DMS79 treated with DMSO at 0.1 percent for 48 hours (cell line): ENCODE results near the gene PSPH.

Experiments
- DNase-seq: peaks from one replicate; lab custom pipeline; 2025; lab: John Stamatoyannopoulos, UW

Gene PSPH

DNA sequence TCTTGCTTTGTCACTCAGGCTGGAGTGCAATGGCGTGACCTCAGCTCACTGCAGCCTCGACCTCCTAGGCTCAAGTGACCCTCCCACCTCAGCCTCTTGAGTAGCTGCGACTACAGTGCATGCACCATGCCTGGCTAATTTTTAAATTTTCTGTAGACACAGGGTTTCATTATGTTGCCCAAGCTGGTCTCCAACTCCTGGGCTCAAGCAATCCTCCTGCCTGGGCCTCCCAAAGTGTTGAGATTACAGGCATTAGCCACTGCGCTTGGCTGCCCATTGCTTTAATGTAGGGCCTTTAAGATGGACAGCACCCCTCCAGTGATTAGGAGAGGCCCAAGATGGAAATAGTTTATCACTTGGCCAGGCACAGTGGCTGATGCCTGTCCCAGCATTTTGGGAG lies 47.5 kb downstream of the PSPH start:
- DNase-seq, result no peak

DNA sequence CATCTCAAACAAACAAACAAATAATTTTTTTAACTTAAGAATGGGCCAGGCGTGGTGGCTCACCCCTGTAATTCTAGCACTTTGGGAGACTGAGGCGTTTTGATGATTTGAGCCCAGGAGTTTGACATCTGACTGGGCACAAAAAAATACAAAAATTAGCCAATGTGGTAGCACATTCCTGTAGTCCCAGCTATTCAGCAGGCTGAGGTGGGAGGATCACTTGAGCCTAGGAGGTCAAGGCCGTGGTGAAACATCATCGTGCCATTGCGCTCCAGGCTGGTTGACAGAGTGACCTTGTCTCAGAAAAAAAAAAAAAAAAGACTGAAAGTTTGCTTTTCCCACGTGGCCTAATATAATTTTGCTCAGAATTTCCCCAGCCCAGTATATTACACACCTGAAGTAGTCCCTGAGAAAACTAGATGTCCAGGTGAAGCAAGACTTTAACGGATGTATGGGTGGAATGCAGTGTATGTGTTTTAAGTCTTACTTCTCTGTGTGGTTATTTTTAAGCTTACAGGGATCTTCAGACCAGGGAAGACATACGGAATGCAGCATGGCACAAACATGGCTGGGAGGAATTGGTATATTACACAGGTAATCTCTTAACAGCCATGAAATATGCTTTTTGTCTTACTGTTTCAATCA lies 54.3 kb downstream of the PSPH start:
- DNase-seq, result no peak

DNA sequence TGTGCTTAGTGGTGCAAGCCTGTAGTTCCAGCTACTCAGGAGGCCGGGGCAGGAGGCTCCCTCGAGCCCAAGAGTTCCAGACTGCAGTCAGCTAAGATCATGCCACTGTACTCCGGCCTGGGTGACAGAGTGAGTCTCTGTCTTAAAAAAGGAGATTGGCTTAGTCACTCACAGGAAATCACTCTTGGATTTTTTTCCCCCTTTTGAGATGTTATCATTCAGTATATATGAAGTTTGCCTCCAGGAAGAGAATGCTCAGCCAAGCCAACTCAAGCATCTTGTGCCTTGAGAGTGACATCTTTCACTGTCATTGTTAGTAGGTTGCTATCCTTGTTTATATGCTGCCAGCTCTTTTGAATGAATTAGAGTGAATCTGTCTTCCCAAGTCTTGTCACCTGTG lies 58.9 kb downstream of the PSPH start:
- no peak for DNase-seq

DNA sequence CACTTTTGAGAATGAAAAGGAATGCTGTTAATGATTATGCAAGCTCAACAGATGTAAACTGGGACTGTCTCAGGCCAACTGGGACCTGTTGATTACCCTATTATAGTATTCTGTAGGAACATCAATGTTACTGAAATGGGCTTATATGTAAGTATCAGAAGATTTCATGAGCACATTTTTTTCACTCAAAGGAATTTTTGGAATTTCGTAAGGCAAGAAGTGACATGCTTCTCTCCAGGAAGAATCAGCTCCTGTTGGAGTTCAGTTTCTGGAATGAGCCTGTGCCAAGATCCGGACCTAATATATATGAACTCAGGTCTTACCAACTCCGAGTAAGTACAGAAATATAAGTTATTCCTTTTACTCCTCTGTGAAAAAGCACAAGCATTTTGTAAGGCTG lies 67.7 kb downstream of the PSPH start:
- no peak for DNase-seq

DNA sequence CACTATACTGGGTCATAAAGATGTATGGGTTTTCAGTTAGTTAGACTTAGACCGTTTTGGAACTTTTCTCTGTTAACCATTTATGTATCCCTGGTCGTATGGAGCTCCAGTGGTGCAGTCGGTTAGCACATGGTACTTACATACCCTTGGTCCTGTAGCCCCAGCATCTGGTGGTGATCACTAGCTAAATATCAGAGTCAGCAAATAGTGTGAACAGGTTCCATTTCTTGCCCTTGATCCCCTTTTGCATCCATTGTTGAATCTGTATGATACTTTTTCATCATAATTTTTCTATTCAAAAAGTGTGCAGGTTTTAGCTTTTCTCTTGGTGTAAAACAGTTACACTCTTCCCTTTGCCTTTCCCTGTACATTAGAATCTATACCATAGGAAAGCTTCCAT lies 71.0 kb downstream of the PSPH start:
- DNase-seq, result no peak

DNA sequence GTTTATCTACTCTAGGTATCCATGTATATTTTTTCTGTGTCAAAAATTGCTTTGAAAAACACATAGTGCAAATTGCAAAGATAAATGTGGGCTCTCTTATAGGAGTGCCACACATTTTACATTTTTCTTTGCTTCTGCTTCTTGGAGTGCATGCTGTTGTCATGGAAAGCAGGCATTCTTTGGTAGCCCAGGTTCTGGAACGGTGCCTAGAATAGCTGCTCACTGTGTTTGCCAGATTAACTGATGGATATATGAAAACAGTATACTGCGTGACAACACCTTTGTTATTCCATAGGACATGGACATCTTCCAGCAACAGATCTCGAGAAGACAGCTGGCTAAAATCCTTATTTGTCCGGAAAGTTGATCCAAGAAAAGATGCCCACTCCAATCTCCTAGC lies 73.4 kb downstream of the PSPH start:
- peak; percentile 15 for DNase-seq

DNA sequence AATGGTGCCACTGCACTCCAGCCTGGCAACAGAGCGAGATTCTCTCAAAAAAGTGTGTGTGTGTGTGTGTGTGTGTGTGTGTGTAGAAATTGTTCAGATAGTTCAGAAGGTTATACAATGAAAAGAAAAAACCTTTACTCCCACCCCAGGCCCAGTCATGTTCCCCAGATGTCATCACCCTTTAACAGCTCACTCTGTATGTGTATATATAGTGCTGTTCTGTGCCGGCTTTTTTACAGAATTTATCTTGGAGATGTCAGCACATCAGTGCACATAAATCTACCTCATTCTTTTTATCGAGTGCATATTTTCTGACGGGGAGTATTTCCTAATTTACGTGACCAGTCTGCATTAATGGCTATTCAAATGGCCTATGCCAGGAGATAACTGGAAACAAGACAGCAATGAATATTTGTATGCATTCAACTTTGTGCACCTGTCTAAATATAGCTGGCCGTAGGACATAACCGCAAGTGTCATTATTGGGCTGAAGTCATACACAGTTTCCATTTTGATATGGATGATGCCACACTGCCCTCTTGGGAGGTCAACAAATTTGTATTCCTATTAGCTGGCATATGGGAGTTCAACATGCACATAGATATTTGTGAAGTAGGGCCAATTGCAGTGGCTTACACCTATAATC lies 75.1 kb downstream of the PSPH start:
- no peak for DNase-seq

DNA sequence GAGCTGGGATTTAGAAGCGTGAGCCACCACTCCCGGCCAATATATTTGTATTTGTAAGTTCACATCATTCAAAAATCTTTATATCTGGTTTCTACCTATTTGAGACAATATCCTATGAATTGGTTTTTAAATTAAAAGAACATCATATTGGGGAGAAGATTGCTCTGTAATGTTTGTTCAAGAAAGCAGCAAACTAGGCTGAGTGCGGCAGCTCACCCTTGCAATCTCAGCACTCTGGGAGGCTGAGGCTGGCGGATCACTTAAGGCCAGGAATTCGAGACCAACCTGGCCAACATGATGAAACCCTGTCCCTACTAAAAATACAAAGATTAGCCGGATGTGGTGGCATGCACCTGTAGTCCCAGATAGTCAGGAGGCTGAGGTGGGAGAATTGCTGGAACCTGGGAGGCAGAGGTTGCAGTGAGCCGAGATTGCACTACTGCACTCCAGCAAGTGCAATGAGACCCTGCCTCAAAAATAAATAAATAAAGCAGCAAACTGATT lies 77.4 kb downstream of the PSPH start:
- no peak for DNase-seq

DNA sequence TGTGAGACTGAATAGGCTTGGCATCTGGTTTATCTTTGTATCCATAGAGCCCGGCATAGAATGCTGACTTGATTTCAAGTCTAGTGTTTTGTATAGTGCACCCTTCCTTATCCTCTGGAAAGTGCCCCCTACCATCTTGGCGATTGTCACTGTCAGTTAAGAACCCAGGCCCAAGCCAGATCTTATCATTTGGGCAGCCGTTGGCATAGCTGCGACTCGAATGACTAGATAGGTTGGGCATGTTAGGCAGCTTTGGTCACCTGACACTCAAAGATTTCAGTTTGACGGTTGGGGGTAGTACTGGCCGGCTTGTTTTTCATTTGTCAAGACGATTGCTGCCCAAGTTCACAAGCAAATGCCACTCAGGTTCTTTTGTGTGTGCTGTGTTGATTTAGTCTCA lies 80.3 kb downstream of the PSPH start:
- no peak for DNase-seq

DNA sequence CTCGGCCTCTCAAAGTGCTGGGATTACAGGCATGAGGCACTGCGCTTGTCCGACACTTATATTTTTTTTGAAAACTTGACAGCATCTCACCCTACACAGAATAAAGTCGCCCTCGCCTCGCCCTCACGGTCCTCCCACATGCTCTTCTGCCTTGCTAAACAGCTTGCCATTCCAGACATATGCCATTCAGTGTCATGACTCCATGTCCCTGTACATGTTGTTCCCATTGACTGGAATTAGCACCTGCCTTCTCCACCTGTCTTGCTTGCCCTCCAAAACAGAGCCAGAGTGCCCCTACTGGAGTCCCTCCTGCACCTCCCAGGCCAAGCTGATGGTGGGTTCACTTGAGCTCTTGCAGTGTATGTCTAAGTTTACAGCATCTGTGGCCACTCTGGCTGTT lies 80.7 kb downstream of the PSPH start:
- DNase-seq, result no peak

DNA sequence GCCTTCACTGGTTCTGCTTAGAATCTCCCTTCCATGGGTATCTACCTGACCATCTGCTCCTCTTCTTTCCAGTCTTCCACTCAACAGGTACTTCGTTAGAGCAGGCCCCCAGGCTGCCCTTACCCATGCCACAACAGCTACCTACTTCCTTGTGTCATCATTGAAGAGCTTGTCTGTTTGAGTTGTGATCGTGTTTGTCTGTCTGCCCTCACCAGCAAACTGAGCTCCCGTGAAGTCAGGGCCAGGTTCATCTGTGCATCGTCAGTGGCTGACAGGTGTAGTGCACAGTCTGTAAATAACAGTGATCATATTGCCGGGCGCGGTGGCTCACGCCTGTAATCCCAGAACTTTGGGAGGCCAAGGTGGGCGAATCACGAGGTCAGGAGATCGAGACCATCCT lies 81.9 kb downstream of the PSPH start:
- no peak for DNase-seq

DNA sequence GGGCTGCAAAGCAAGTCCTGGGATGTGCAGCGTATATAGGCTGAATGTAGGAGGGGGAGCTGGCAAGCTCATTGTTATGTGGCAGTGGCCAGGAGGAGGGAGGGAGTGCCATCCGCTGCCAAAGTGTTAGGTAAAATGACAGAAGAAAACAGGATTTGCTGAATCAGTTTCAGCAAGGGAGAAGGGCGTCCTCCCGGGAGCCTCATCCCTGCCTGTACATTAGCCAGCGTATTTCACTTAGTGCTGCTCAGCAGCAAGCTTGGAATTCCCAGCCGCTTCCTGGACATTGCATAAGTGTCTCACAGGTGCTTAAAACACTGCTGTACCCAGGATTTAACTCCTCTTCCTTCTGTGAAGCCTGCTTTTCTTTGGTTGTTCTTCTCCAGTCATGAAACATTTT lies 84.4 kb downstream of the PSPH start:
- no peak for DNase-seq

DNA sequence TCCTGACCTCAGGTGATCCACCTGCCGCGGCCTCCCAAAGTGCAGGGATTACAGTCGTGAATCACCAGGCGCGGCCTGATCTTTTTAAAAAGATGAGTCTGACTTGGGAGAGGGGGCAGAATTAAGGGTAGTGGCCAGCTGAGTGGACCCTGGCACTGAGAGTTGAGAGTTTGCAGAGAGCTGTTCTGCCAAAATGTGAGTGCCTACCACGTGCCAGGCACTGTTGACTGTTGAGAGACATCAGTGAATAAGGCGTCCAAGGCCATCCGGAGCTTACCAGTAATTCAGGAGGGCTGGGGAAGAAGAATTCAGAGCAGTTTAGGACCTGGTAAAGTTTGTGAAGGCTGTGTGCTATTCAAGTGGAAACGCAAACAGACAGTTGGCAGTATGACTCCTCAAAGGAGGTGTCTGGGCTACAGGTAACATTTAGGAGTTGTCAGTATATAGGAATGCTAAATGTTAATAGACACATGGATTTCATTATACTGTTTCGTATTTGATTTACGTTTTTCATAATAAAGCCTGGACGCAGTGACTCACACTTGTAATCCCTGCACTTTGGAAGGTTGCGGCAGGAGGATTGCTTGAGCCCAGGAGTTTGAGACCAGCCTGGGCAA lies 85.3 kb downstream of the PSPH start:
- no peak for DNase-seq

DNA sequence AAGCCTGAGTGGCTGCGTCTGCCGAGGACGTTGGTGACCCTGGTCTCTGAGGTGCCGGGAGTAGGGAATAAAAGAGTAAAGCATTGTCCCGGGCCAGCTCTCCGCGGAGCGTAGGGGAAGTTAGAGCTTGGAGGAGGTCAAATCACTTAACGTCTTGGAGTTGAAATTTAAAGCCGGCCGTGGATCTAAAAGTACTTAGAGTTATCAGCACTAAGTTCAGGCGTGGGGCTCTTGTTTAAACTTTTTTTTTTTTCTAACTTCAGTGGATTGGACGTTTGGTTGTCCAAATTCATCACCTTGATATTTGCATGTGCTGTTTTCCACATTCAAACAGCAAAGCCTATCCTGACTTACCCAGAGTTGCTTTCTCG lies 86.2 kb downstream of the PSPH start:
- peak; percentile 49 for DNase-seq

DNA sequence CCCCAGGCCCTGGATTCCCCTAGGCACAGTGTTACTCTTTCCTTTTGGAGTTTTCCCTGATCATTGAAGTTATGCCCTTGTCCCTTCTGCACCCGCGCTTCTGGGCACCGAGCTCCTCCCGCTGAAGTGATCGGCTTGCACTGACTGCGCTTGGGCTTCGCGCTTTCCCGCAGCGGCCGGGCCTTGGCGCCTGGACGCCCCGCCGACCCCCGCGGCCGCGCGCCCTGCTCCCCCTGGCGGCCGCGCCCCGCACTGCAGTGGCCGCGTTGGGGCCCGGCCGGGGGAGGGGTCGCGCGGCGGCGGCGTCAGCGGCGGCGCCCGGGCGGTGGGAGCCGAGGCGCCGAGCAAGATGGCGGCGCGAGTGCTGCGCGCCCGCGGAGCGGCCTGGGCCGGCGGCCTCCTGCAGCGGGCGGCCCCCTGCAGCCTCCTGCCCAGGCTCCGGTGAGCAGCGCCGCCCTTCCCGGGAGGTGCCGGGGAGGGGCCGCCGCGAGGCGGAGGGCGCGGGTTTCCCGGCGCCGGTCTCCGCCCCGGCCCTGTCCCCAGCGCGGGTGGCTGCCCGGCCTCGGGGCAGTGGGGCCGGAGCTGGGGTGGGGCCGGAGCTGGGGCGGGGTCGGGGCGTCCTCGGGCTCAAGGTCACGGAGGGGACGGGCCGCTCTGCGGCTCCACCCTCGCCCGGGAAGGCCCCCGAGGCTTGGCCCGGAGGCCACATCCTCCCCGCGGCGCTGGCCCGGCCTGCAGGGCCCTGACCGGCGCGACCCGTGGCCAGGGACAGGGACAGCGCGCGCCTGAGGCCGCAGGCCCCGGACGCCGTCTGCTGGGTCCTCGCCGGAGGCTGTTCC lies 86.8 kb downstream of the PSPH start, which contains the start of gene NIPSNAP2:
TSS of gene NIPSNAP2 (plus strand) at position 325 of the 839 bp plus-strand sequence. CDS start at position 350, 25 bp downstream.
- DNase-seq, result peak; percentile 34

DNA sequence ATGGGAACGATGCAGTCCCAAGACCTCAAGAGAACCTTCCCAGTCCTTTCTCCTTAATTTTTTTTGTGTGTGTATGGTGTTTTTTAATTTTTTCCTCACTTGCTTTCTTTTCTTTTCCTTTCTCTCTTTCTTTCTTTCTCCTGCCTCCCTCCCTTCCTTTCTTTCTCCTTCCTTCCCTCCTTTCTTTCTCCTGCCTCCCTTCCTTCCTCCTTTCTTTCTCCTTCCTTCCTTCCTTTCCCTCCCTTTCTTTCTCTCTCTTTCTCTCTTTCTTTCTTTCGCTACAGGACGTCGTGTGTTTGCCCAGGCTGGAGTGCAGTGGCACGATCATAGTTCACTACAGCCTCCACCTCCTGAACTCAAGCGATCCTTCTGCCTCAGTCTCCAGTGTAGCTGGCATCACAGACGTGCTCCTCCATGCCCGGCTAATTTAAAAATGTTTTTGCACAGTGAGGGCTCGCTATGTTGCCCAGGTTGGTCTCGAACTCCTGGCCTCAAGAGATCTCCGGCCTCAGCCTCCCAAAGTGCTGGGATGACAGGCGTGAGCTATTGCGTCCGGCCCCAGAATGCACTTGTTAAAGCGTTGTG lies 87.6 kb downstream of the PSPH start:
- no peak for DNase-seq

DNA sequence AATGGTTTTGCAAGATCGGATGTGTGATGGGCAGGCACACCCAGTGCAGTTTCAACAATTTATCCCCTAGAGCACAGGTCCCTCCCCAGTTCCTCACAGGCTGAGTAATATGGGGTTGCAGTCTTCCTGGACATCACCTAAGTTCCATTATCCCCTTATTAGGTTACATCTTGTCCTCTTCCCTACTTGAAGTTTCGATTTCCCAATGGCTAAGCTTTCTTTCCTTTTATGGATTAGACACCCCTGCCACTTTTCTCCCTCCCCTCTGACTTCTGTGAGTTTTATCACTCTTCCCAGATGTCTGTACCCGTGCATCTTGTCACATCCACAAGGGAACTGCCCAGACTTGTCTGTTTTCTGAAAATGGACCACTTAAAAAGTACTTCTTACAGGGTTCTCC lies 89.2 kb downstream of the PSPH start:
- no peak for DNase-seq
